Kidney capillary endothelial cell (primary cell): ENCODE data around the gene NPM3.

Experiments
- DNase-seq: peaks from one replicate; pipeline ENCODE4 v3.0.0-alpha.2; 2018; ENCODE audit warnings: low spot score

NPM3 gene, protein sequence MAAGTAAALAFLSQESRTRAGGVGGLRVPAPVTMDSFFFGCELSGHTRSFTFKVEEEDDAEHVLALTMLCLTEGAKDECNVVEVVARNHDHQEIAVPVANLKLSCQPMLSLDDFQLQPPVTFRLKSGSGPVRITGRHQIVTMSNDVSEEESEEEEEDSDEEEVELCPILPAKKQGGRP

GRCh38 chr10:101782811-101783735, at the start of gene NPM3:
Gene NPM3, minus strand, starts transcription at chr10:101783446. Its CDS starts 56 bp downstream, at chr10:101783390.
- DNase-seq, result peak; percentile 71

DNA sequence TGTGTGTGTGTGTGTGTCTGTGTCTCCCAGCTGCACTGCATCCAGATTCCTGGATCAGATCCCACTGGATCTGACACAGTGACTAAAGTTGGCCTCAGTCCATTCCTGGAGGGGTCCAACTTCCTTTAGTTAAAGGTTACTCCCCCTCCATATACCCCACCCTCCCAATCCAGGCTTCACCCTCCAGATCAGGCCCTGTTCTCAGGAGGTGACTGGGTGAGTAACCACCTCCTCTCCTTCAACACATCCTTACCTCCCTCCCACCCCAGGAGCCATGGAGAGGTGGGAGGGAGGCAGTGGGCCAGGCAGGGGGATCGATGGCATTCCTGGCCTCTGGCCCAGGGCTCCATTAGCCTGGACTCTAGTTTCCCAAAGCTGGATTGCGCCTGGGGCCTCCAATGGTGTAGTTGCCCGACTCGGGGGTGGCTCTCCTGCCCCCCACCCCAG, 49.1 kb upstream of the NPM3 start:
- no peak for DNase-seq

- no peak for DNase-seq
Measured at GRCh38 chr10:101831169-101831811, 48.0 kb upstream of the NPM3 start.

DNA sequence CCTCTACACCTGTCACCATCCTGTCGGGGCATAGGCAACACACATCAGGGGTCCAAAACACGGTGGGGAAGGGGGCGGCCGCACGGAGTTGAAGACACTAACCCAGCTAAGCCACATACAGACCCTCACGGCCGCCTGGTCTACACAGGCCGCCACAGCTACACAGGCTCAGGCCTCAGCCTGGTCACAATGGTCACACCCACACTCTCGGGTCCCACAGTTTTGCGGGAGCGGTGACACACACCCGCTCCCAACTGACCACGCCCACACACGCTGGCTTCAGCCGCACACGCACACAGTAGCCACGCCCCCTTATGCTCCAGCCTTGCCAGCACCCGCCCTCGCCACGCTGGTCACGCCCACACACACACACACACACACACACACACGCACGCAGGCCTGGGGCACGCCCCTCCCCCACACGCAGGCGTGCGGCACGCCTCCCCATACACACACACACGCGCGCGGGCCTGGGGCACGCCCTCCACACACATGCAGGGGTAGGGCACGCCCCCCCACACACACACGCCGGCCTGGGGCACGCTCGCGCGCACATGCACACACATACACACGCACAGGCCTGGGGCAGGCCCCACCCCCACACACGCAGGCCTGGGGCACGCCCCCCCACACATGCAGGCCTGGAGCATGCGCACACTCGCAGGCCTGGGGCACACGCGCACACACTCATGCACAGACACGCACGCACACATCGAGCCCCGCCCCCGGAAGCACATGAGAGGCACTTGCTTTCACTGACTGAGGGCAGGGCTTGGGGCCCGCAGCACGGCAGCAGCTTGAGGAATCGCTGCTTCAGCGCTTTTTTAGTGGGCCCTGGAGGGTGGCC, 47.3 kb upstream of the NPM3 start:
- DNase-seq, result peak; percentile 84

DNA sequence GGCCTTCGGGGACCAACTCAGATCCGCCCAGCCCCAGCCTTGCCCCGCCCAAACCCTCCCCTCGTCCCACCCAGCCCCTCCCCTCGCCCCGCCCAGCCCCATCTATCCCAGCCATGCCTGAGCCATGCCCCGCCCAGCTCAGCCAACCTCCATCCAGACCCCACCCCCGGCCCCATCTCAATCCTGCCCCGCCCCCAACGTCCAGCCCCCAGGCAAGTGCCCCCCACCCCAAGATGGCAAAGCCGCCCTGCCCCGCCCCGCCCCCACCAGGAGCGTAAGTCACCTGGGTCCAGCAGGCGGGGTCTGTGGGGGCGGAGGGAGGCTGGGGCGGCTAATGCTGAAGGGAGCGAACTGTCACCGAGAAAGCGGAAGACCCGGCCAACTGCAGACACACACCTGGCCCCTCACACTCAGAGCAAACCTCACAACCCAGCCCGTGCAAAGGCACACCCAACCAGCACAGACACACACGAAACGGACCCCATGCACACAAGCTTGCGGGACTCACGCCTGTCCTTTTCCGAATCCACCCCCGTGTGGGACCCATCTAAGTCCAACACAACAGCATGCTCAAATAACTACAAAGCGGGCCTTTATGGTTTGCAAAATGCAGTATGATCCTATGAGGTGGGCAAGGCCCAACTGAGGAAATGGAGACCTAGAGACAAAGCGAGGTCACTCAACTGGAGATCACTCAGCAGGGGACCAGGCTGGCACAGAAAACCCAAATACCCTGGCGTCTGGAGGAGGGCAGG, 46.5 kb upstream of the NPM3 start:
- no peak for DNase-seq

- DNase-seq, result no peak
Measured at GRCh38 chr10:101828766-101829551, 45.7 kb upstream of the NPM3 start.

GRCh38 chr10:101827919-101828600, 44.8 kb upstream of the NPM3 start:
- DNase-seq, result no peak

GRCh38 chr10:101826852-101827434, 43.7 kb upstream of the NPM3 start:
- no peak for DNase-seq

- no peak for DNase-seq
Measured at GRCh38 chr10:101824736-101825135, 41.5 kb upstream of the NPM3 start.

DNA sequence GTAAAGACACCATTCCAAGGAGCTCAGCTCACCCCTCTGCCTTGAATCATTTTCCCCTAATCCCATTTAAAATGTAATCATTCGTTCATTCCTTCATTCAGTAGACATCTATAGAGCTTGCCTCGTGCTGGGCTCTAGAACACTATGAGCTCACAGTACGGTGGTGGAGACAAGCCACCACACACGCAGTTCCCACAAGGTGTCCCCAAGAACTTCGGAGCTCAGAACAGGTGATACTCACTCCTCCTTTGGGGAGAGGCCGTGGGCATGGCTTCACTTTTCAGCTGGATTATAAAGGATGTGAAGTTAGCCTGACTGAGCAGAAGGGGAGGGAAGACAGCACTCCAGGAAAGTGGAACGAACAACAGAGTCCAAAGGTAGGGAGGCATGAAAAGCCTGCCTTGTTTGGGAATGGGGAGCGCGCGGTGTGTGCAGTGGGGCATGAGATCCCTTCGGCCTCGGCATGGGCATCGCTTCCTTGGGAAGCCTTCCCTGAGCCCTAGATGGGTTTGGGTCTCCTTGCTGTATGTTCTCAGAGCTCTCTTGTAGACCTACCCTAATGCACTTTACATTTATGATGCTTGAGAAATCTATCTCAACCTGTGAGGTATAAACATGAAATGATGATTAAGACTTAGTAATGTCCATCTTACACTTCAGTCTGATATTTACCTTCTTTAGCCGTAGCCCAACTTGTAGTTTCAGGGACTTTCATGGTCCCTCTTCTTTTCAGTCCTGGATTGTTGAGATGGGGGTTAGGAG, 35.8 kb upstream of the NPM3 start:
- DNase-seq, result no peak

DNA sequence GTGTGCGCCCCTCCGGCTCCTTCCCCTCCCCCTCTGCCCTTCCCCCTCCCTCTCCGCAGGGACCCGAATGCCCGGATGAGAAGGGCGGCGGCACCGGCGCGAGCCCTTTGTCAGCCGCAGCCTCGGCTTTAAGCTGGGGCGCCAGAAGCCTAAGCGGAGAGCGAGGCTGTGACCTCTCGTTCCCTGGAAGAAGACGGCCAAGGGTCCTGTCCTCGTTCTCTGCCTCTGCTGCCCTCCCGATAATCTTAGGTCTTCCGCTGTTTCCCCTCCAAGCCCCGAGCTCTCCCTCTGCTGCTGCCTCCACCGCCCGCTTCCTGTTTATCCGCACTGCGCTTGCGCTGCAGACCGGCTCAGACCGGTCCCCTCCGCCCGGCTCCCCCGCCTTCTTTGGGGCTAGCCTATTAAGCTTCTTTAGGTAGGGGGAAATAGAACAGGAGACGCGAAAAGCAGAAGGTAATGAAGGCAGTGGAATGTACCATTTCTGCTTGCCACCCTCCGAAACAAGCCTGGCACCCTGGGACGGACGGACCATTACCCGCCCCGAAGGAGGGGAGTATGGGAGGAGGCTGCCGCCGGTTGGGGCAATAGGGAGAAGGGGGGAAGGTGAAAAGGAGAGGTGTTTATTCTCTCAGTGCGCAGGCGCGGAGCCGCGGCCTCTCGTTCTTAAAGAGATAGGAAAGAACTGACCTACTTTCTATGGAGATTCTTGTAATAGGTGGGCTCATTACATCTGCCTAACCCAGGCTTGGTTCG, 35.0 kb upstream of the NPM3 start, which contains the start of gene OGA:
Gene OGA, minus strand, starts transcription at position 326 of the 753 bp plus-strand sequence. CDS start 422 bp downstream, outside the sequence.
- peak; percentile 98 for DNase-seq

DNA sequence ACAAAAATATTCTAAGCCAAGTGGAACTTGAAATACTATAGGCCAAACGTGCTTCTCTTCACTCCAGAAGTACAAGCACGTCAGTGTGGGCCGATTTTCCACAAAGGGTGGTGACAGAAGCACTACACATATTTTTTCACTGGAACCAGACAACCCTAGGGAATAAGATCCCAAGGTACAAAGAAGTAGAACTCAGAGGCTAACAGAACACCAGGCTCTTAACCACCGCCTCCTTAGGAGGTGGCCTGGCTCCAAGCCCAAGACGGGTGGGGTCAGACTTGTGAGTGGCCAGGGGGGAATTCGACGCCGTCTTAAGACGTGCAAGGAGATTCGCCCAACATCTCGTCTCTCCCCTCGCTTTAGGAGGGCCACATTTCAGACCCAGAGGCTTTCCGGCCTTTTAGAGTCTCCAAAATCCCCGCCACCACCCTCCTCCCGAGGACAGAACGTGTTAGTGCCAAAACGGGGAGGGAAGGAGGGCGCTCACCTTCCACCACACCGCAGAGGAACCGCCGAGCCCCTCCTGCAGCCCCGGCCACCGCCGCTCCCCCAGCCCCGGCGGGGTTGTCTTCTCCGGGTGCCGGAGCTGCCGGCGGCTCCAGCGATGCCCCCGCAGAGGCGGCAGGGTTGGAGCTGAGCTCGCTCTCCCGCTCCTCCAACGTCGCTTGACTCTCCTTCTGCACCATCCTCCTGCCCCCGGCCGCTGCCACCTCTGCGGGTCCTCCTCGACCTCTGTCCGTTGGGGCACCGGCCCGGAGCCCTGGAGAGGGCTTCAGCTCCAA, 34.3 kb upstream of the NPM3 start:
- DNase-seq, result peak; percentile 73

DNA sequence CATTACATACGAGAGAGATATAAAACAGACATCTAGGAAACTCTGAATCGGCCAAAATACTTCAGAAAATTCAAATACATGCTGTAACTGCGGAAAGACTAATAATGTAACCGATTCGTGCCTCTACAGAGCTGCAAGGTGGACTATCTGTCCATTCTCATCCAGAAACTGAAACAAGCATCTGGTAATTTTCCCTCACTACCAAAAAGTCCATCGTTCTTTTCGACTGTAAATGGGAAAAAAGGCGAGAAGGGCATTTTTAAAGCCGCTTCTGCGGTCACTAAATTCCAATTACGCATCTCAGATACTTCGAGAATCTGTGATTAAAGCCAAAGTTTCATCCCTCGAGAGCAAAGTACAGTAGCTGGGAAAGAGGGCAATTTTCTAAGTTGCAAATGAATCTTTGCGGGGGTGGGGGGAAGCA, 33.7 kb upstream of the NPM3 start:
- no peak for DNase-seq

GRCh38 chr10:101816376-101816775, 33.1 kb upstream of the NPM3 start:
- no peak for DNase-seq

DNA sequence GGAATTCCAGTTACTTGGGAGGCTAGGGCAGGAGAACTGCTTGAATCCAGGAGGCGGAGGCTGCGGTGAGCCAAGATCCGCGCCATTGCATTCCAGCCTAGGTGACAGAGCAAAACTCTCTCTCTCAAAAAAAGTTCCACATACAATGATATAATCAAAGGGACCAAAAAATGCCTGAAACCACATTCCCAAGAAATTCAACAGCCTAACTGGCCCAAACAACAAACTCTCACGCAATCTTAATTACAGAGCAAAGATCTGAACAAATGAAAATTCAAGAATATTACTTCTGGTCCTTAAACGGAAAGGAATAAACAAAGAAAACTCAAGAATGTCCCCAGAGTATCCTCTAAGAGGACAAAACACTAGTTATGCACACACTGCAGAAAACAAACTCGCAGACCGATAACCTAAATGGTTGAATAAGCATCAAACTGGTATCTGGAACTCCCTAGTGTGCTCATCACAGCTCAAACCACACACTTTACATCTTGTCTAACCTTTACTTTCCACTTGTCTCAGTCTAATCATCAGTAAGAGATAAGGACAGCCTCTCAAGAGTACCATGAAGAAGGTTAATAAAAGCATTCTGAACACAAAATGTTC, 31.3 kb upstream of the NPM3 start:
- DNase-seq, result no peak

DNA sequence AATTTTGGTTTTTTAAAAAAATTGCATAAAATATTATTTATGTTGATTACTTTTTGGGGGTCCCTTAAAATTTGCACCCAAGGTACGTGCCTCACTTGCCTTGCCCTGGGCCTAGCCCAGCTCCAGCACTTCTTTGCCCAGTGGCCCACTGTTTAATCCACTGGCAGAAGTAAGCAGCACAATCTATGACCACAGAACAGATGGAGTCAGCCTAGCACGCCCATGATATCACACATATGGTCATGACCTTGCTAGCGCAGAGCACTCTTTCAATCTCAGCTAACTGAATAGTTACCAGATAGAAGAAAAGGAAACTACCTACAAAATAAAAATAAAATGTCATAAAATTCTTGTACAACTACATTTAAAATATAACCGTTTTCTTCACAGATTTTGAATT, 29.4 kb upstream of the NPM3 start:
- no peak for DNase-seq
